IMR-90 (cell line): Measurements from ENCODE around the gene XRCC3.

ENCODE experiments used
- CHD1 ChIP-seq: IDR thresholded peaks from 2 replicates; pipeline ENCODE4 v1.6.1; 2012; ENCODE audit warnings: low read depth, low read length, improper control_type of control experiment
- FOS ChIP-seq: fragments of 150-350 bp; IDR thresholded peaks from 2 replicates; pipeline ENCODE4 v1.6.1; 2016; ENCODE audit warnings: low read depth, low read length
- MAFK ChIP-seq: IDR thresholded peaks from 2 replicates; pipeline ENCODE4 v1.6.1; 2012; ENCODE audit warnings: low read depth, low read length, improper control_type of control experiment
- POLR2A ChIP-seq: IDR thresholded peaks from 2 replicates; pipeline ENCODE4 v1.6.1; 2012; ENCODE audit warnings: mild to moderate bottlenecking, low read depth, low read length
- RCOR1 ChIP-seq: IDR thresholded peaks from 2 replicates; pipeline ENCODE4 v1.6.1; 2012; ENCODE audit warnings: mild to moderate bottlenecking, low read length, improper control_type of control experiment; ENCODE audit not compliant: insufficient replicate concordance
- RFX5 ChIP-seq: IDR thresholded peaks from 2 replicates; pipeline ENCODE4 v1.8.0; 2012; ENCODE audit warnings: low read depth, mild to moderate bottlenecking, low read length, moderate library complexity
- SMC3 ChIP-seq: fragments of 150-350 bp; IDR thresholded peaks from 2 replicates; pipeline ENCODE4 v1.6.1; 2016; ENCODE audit warnings: low read depth, mild to moderate bottlenecking, antibody characterized with exemption, low read length, moderate library complexity
- USF2 ChIP-seq: fragments of 150-350 bp; IDR thresholded peaks from 2 replicates; pipeline ENCODE4 v1.6.1; 2017; ENCODE audit warnings: mild to moderate bottlenecking, antibody characterized with exemption, low read length, low read depth
- TF ChIP-seq, protein P1 (sequence below): conservative IDR thresholded peaks from 2 replicates; pipeline ENCODE4 v1.5.1; 2012; ENCODE audit warnings: mild to moderate bottlenecking, low read depth, low read length, improper control_type of control experiment

DNA sequence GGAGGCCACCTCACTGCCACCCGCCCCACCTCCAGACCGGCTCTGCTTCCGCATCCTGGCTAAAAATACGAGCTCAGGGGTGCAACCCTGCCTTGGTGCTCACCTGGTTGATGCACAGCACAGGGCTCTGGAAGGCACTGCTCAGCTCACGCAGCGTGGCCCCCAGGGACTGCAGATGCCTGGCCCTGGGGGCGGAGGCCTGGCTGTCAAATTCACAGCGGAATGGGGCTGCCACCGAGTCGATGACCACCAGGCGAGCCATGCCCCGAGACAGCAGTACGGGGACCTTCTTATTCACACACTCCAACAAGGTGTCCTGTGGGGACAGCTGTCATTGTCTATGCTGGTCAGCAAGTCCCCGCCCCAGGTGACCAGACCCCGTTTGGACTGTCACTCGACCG, 16.0 kb downstream of the XRCC3 start:
- TF ChIP-seq, protein P1, sequence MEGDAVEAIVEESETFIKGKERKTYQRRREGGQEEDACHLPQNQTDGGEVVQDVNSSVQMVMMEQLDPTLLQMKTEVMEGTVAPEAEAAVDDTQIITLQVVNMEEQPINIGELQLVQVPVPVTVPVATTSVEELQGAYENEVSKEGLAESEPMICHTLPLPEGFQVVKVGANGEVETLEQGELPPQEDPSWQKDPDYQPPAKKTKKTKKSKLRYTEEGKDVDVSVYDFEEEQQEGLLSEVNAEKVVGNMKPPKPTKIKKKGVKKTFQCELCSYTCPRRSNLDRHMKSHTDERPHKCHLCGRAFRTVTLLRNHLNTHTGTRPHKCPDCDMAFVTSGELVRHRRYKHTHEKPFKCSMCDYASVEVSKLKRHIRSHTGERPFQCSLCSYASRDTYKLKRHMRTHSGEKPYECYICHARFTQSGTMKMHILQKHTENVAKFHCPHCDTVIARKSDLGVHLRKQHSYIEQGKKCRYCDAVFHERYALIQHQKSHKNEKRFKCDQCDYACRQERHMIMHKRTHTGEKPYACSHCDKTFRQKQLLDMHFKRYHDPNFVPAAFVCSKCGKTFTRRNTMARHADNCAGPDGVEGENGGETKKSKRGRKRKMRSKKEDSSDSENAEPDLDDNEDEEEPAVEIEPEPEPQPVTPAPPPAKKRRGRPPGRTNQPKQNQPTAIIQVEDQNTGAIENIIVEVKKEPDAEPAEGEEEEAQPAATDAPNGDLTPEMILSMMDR, result no peak
- TF ChIP-seq POLR2A (no peak), SMC3 (no peak), RCOR1 (no peak), RFX5 (no peak), USF2 (no peak), FOS (no peak), MAFK (no peak), CHD1 (no peak)
